Uterus (tissue), 2 donors: ENCODE data around the gene CFTR.

Experiments used
- POLR2A ChIP-seq, 2 donors: fragments of 450-650 bp; IDR thresholded peaks; one replicate each; pipeline ENCODE4 v1.6.1; 2016; ENCODE audit warnings: antibody characterized with exemption in 2 of 2, mild to moderate bottlenecking in 1 of 2, moderate library complexity in 1 of 2
- TF ChIP-seq, protein P1 (sequence below), 4 experiments: fragments of 200-600 bp in 2 of 4; fragments of 450-650 bp in 2 of 4; sonication (generic) in 2 of 4; IDR thresholded peaks; one replicate each; pipeline ENCODE4 v1.5.1; 2016 to 2019; ENCODE audit warnings: antibody characterized with exemption in 4 of 4, mild to moderate bottlenecking in 2 of 4, moderate library complexity in 1 of 4

DNA sequence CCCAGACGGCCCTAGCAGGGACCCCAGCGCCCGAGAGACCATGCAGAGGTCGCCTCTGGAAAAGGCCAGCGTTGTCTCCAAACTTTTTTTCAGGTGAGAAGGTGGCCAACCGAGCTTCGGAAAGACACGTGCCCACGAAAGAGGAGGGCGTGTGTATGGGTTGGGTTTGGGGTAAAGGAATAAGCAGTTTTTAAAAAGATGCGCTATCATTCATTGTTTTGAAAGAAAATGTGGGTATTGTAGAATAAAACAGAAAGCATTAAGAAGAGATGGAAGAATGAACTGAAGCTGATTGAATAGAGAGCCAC is 184 bp downstream of the CFTR start:
- TF ChIP-seq, protein P1, sequence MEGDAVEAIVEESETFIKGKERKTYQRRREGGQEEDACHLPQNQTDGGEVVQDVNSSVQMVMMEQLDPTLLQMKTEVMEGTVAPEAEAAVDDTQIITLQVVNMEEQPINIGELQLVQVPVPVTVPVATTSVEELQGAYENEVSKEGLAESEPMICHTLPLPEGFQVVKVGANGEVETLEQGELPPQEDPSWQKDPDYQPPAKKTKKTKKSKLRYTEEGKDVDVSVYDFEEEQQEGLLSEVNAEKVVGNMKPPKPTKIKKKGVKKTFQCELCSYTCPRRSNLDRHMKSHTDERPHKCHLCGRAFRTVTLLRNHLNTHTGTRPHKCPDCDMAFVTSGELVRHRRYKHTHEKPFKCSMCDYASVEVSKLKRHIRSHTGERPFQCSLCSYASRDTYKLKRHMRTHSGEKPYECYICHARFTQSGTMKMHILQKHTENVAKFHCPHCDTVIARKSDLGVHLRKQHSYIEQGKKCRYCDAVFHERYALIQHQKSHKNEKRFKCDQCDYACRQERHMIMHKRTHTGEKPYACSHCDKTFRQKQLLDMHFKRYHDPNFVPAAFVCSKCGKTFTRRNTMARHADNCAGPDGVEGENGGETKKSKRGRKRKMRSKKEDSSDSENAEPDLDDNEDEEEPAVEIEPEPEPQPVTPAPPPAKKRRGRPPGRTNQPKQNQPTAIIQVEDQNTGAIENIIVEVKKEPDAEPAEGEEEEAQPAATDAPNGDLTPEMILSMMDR (IDR thresholded peaks at IDR 0.05) = no peak
- no peak for TF ChIP-seq POLR2A (IDR thresholded peaks at IDR 0.05)
